NB4 (cell line): ENCODE measurements around the gene ADARB2.

ENCODE experiments used
- DNase-seq: peaks from one replicate; pipeline ENCODE4 v3.0.0; 2010; ENCODE audit warnings: low read depth
- H3K4me3 ChIP-seq: one replicate; pipeline ENCODE4 v1.5.1; 2011; ENCODE audit warnings: mild to moderate bottlenecking, low read depth, low read length, moderate library complexity
- MYC ChIP-seq: IDR thresholded peaks from 2 replicates; pipeline ENCODE4 v1.6.1; 2011; ENCODE audit warnings: low read depth, low read length
- POLR2A ChIP-seq: IDR thresholded peaks from 2 replicates; pipeline ENCODE4 v1.6.1; 2011; ENCODE audit warnings: mild to moderate bottlenecking; ENCODE audit not compliant: insufficient read length; ENCODE audit errors: extremely low read depth
- TF ChIP-seq, protein P1 (sequence below): IDR thresholded peaks from 2 replicates; pipeline ENCODE4 v1.6.1; 2011; ENCODE audit warnings: low read depth, low read length
- TF ChIP-seq, protein P2 (sequence below): IDR thresholded peaks from one replicate; pipeline ENCODE4 v1.5.1; 2012; ENCODE audit warnings: low read depth, low read length

ADARB2 gene

DNA sequence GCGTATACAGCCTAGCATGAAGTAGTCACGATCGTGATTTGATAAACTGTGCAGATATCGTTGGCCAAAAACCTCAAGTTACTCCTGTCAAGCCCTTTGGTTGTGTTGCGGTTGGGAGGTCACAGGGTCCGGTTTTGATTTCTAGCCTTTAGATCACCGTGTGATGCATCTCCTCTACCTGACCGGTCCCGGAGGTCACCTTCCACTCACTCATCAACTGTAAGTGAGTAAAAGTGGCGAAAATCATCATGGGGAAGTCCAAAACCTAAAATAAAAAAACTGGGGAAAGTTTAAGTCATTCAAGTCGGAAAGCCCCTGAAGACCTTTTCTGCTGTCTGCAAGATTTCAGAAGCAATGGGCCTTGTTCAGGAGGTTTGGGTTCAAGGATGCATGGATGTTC, 62.8 kb downstream of the ADARB2 start:
- DNase-seq, result no peak
- TF ChIP-seq, protein P1, sequence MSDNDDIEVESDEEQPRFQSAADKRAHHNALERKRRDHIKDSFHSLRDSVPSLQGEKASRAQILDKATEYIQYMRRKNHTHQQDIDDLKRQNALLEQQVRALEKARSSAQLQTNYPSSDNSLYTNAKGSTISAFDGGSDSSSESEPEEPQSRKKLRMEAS, result no peak
- TF ChIP-seq, protein P2, sequence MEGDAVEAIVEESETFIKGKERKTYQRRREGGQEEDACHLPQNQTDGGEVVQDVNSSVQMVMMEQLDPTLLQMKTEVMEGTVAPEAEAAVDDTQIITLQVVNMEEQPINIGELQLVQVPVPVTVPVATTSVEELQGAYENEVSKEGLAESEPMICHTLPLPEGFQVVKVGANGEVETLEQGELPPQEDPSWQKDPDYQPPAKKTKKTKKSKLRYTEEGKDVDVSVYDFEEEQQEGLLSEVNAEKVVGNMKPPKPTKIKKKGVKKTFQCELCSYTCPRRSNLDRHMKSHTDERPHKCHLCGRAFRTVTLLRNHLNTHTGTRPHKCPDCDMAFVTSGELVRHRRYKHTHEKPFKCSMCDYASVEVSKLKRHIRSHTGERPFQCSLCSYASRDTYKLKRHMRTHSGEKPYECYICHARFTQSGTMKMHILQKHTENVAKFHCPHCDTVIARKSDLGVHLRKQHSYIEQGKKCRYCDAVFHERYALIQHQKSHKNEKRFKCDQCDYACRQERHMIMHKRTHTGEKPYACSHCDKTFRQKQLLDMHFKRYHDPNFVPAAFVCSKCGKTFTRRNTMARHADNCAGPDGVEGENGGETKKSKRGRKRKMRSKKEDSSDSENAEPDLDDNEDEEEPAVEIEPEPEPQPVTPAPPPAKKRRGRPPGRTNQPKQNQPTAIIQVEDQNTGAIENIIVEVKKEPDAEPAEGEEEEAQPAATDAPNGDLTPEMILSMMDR, result no peak
- TF ChIP-seq MYC (no peak), POLR2A (no peak)
- no peak overlapping the region for H3K4me3 ChIP-seq

DNA sequence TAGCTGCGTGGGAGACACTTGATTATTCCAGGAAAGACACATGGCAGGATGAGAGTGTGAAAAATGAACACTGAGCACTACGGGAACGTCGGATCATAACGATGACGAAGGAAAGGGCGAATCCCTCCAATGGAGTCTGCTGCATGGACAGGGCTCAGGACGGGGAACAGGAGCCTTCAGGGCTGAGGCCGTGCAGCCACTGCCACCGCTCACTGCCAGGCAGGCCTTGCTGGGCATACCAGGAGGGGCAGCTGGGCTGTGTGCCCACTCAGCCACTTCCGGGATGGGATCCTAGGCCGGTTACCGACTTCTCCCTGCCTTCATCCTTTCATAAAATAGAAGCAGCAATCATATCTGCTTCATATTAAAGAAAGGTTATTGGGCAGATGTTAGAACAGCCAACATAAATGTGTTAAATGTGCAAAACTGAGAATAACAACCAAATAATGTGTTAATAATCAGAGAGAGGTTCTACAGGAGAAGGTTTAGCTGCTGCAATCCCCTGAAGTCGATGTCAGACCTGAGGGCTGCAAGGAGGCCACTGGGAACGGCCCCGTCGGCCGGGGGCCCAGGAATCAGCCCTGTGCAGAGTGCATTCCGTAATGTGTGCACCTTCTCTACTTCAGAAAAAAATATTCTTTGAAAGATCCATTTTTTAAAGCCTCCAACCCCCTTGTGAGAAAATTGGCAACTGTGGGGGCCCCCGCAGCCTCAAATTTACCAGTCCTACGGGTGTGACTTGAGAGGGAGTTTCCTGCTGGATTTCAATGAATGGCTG, 63.6 kb downstream of the ADARB2 start:
- no peak overlapping the region for H3K4me3 ChIP-seq
- no peak for DNase-seq
- TF ChIP-seq POLR2A (no peak), MYC (no peak)
- TF ChIP-seq, protein P2, result no peak
- TF ChIP-seq, protein P1, result no peak

DNA sequence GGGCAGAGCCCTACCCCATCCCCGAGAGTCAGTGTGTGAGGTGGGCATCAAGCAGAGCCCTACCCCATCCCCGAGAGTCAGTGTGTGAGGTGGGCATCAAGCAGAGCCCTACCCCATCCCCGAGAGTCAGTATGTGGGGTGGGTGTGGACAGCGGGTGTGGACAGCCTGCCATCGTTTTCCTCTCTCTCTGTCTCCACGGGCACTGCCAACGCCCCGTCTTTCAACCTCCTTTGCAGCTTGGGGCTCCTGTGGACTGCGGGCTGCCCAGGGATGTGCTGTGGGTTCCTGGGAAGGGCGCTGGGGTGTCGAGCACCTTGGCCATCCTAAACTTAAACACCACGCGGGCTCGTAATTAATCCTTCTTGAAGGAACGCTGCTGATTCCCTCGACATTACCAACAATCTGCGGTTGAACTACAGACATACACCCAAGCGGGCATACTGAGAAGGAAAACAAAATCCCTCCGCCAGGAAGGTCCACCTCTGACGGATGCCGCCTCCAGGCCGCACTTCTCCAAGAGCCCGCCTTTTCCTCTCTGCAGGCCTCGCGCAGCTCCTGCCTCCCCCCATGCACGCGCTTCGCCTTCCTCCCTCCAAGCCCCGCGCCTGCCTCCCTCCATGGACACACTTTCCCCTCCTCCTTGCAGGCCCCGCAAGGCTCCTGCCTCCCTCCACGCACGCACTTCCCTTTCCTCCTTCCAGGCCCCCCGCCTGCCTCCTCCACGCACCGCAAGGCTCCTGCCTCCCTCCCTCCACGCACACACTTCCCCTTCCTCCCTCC, 65.1 kb downstream of the ADARB2 start:
- DNase-seq, result no peak
- TF ChIP-seq POLR2A (no peak), MYC (no peak)
- TF ChIP-seq, protein P2, result no peak
- TF ChIP-seq, protein P1, result no peak
- H3K4me3 ChIP-seq, result no peak overlapping the region

DNA sequence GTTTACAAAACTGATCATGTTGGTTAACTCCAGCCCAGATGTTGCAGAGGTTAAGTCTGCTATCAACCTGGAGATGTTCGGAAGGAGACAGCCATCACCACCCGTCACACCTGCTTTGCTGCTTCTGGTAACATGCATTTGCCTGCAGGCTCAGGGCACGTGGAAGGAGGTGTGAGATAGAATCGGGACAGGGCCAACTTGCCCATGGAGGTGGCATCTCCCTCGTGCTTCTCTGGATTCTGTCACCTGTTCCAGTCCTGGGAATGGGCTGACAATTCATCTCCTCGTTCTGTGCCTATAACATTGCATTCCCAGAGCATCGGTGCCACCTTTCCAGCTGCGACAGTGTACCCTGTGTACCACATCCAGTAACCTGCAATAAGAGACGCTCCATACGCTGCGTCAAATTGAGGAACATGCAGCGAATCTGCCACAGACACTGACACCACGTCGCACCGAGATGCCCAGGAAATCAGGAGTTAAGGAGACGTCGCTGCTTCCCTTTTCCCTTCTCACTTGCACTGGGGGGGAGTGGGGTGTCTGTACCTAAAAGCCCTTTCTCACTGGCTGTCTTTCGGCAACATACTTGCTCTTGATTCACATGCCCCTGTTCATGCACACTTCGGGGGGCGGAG, 65.8 kb downstream of the ADARB2 start:
- no peak overlapping the region for H3K4me3 ChIP-seq
- no peak for DNase-seq
- TF ChIP-seq POLR2A (no peak), MYC (no peak)
- TF ChIP-seq, protein P1, result no peak
- TF ChIP-seq, protein P2, result no peak

DNA sequence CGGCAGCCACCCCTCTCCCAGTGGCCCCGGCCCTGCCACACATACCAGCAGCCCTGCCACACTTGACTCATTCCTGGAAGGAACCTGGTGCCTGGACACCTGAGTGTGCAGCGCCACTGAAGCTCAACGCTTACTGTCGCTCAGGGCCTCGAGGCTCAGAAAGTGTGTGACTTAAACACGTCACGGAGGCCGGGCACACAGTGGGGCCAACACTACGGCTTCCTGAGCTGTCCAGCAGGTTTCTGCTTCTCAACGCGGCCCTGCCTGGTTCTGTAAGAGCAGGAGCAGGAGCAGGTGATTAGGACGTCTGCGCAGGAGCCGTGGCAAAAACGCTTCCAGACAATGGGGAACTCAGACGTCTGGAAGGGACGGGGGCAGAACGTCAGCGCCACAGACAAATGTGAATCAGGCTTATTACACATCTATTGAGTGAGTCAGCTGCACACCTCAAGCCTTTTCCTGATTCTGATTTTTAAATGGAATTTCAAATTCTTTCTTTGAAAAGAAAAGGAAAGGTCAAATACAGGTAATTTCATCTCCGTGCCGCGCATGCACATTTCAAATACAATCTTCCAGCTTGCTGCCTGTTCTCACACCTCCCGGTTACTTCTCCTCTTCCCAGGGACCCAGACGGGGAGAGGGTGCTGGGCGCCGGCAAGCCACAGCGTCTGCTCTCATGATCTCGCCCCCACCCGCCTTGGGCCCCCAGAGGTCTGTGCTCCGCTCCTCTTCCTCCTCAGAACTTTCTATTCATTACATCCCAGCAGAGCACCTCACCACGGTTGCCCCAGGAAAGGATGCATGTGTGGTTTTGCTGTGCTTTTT, 66.6 kb downstream of the ADARB2 start:
- TF ChIP-seq, protein P1, result no peak
- no peak for TF ChIP-seq MYC
- TF ChIP-seq POLR2A, result no peak
- H3K4me3 ChIP-seq, result no peak overlapping the region
- no peak for DNase-seq
